Measurements from ENCODE around the gene PRCD. TPM values are rescaled to one million over a fixed set of nuclear protein-coding genes. Genes with fewer than 3 reads are reported as not detected.

Gene PRCD
- polyA plus RNA-seq, 1 donor (not counting 4 experiments of a cell fraction or from before 2014, with no cell fraction given) = 1.2 TPM

- Histone ChIP-seq H2AFZ (ENCODE audit: control insufficient read depth, low read length) (no peak overlapping the region), H3K4me1 (ENCODE audit: control insufficient read depth, extremely low read depth, insufficient read depth, low read length) (peaks cover 34% of the 10 kb centered on the region), H3K9ac (ENCODE audit: control insufficient read depth, extremely low read depth, insufficient read depth, low read length) (no peak overlapping the region), H3K27ac (ENCODE audit: control insufficient read depth, insufficient read depth, low read length) (peak overlapping the region; percentile 72), H3K4me2 (ENCODE audit: control insufficient read depth, extremely low read depth, insufficient read depth, low read depth, low read length) (no peak overlapping the region), H3K27me3 (ENCODE audit: control insufficient read depth, extremely low read depth, insufficient read depth, low read length) (no peaks in the 10 kb centered on the region), H4K20me1 (ENCODE audit: control insufficient read depth, extremely low read depth, insufficient read depth, low read length) (peaks cover 28% of the 10 kb centered on the region), H3K79me2 (ENCODE audit: control insufficient read depth, insufficient read depth, low read length) (peaks cover 18% of the 10 kb centered on the region), H3K9me3 (ENCODE audit: control insufficient read depth, low read depth, low read length) (no peaks in the 10 kb centered on the region), H3K36me3 (ENCODE audit: control insufficient read depth in 2 of 2, extremely low read depth in 1 of 2, insufficient read depth in 2 of 2, low read length in 2 of 2) (peaks cover 11 to 37% of the 10 kb centered on the region in 2 experiments), H3K9me1 (ENCODE audit: control insufficient read depth, extremely low read depth, insufficient read depth, low read length) (peaks cover 7% of the 10 kb centered on the region), H3K4me3 (ENCODE audit: control insufficient read depth in 2 of 3, extremely low read depth in 1 of 3, insufficient read depth in 2 of 3, low read depth in 1 of 3, low read length in 3 of 3) (no peak overlapping the region)
- dilution Hi-C loops (cut with MboI; ENCODE audit: extremely low pct_ligation_motif_present, low sequenced_read_pairs) = no loop called here
- TF ChIP-seq CTCF (optimal IDR thresholded peaks at IDR 0.05 in 1 of 3, IDR thresholded peaks at IDR 0.05 in 1 of 3, conservative IDR thresholded peaks at IDR 0.05 in 1 of 3; ENCODE audit: extremely low read depth in 1 of 3, insufficient read depth in 2 of 3, low read length in 3 of 3) (peak in 1 of 3 experiments; percentile 8), EZH2 (IDR thresholded peaks at IDR 0.05; ENCODE audit: low read length) (no peak)
- DNase-seq (ENCODE audit: low read depth, low spot score) (no peak), FAIRE-seq (no peak)
Measured at GRCh38 chr17:76565728-76566612, 26.1 kb downstream of the PRCD start.

- DNase-seq (ENCODE audit: low read depth, low spot score) = no peak
- Histone ChIP-seq H3K79me2 (ENCODE audit: control insufficient read depth, insufficient read depth, low read length) (peaks cover 12% of the 10 kb centered on the region), H3K9me1 (ENCODE audit: control insufficient read depth, extremely low read depth, insufficient read depth, low read length) (peaks cover 7% of the 10 kb centered on the region), H3K4me2 (ENCODE audit: control insufficient read depth, extremely low read depth, insufficient read depth, low read depth, low read length) (no peak overlapping the region), H4K20me1 (ENCODE audit: control insufficient read depth, extremely low read depth, insufficient read depth, low read length) (peaks cover 22% of the 10 kb centered on the region), H3K4me1 (ENCODE audit: control insufficient read depth, extremely low read depth, insufficient read depth, low read length) (peaks cover 28% of the 10 kb centered on the region), H3K9ac (ENCODE audit: control insufficient read depth, extremely low read depth, insufficient read depth, low read length) (no peak overlapping the region), H3K27ac (ENCODE audit: control insufficient read depth, insufficient read depth, low read length) (no peak overlapping the region), H3K27me3 (ENCODE audit: control insufficient read depth, extremely low read depth, insufficient read depth, low read length) (no peaks in the 10 kb centered on the region), H3K36me3 (ENCODE audit: control insufficient read depth in 2 of 2, extremely low read depth in 1 of 2, insufficient read depth in 2 of 2, low read length in 2 of 2) (peaks cover 11 to 31% of the 10 kb centered on the region in 2 experiments), H3K9me3 (ENCODE audit: control insufficient read depth, low read depth, low read length) (no peaks in the 10 kb centered on the region), H3K4me3 (ENCODE audit: control insufficient read depth in 2 of 3, extremely low read depth in 1 of 3, insufficient read depth in 2 of 3, low read depth in 1 of 3, low read length in 3 of 3) (no peak overlapping the region), H2AFZ (ENCODE audit: control insufficient read depth, low read length) (no peak overlapping the region)
- dilution Hi-C loops (cut with MboI; ENCODE audit: extremely low pct_ligation_motif_present, low sequenced_read_pairs) = no loop called here
- no peak for FAIRE-seq
- no peak for TF ChIP-seq EZH2 (IDR thresholded peaks at IDR 0.05; ENCODE audit: low read length)
- no peak for TF ChIP-seq CTCF (optimal IDR thresholded peaks at IDR 0.05 in 1 of 3, IDR thresholded peaks at IDR 0.05 in 1 of 3, conservative IDR thresholded peaks at IDR 0.05 in 1 of 3; ENCODE audit: extremely low read depth in 1 of 3, insufficient read depth in 2 of 3, low read length in 3 of 3)
Measured at GRCh38 chr17:76566613-76566943, 26.7 kb downstream of the PRCD start.

Data from keratinocyte (primary cell).